ENCODE measurements around the gene ITLN1. TPM values are rescaled to one million over a fixed set of nuclear protein-coding genes. Genes with fewer than 3 reads are reported as not detected.
"Not testable (repeated sequence)": the region's sequence is repeated elsewhere in the genome, so short reads cannot be mapped to it uniquely, and the experiment has no call there.

ITLN1 gene
- total RNA-seq, 1 donor from 2014 or later = not detected

- DNase-seq (ENCODE audit: low spot score in 2 of 2) = no peak
- no peak for FAIRE-seq
Measured at GRCh38 chr1:160883581-160884513, 1.1 kb downstream of the ITLN1 start.

- FAIRE-seq (no peak), DNase-seq (ENCODE audit: low spot score in 2 of 2) (no peak)
Measured at GRCh38 chr1:160882582-160882981, 2.4 kb downstream of the ITLN1 start.

GRCh38 chr1:160881264-160881663 is 3.7 kb downstream of the ITLN1 start:
- not testable (repeated sequence) for DNase-seq (ENCODE audit: low spot score in 2 of 2); FAIRE-seq

GRCh38 chr1:160880216-160880615 is 4.8 kb downstream of the ITLN1 start:
- FAIRE-seq = no peak

GRCh38 chr1:160879056-160879455 is 5.9 kb downstream of the ITLN1 start:
- FAIRE-seq (no peak), DNase-seq (ENCODE audit: low spot score in 2 of 2) (no peak)

More at GRCh38 chr1:160880216-160880615, 4.8 kb downstream of the ITLN1 start:
- no peak for DNase-seq (ENCODE audit: low spot score in 2 of 2)

- FAIRE-seq (no peak), DNase-seq (ENCODE audit: low spot score in 2 of 2) (no peak)
Measured at GRCh38 chr1:160877221-160877620, 7.8 kb downstream of the ITLN1 start.

- no peak for FAIRE-seq
- DNase-seq (ENCODE audit: low spot score in 2 of 2) = no peak
Measured at GRCh38 chr1:160876311-160876710, 8.7 kb downstream of the ITLN1 start.

- not testable (repeated sequence) for FAIRE-seq; DNase-seq (ENCODE audit: low spot score in 2 of 2)
Measured at GRCh38 chr1:160875591-160875990, 9.4 kb downstream of the ITLN1 start.

- DNase-seq (ENCODE audit: low spot score in 2 of 2) (no peak), FAIRE-seq (no peak)
Measured at GRCh38 chr1:160874935-160875334, 10.0 kb downstream of the ITLN1 start.

- no peak for FAIRE-seq
Measured at GRCh38 chr1:160868141-160868540, 16.8 kb downstream of the ITLN1 start.

GRCh38 chr1:160867651-160868050 is 17.3 kb downstream of the ITLN1 start:
- DNase-seq (ENCODE audit: low spot score in 2 of 2); FAIRE-seq: not testable (repeated sequence)

More at GRCh38 chr1:160868141-160868540, 16.8 kb downstream of the ITLN1 start:
- DNase-seq (ENCODE audit: low spot score in 2 of 2) = no peak

GRCh38 chr1:160866695-160867260 is 18.2 kb downstream of the ITLN1 start:
- FAIRE-seq = no peak
- DNase-seq (ENCODE audit: low spot score in 2 of 2) = no peak

- FAIRE-seq = no peak
- DNase-seq (ENCODE audit: low spot score in 2 of 2) = no peak
Measured at GRCh38 chr1:160866001-160866694, 18.8 kb downstream of the ITLN1 start.

GRCh38 chr1:160865337-160865736 is 19.6 kb downstream of the ITLN1 start:
- DNase-seq (ENCODE audit: low spot score in 2 of 2) (no peak), FAIRE-seq (no peak)

- no peak for DNase-seq (ENCODE audit: low spot score in 2 of 2)
- FAIRE-seq = no peak
Measured at GRCh38 chr1:160864173-160864572, 20.8 kb downstream of the ITLN1 start.

GRCh38 chr1:160863774-160864131 is 21.2 kb downstream of the ITLN1 start:
- no peak for DNase-seq (ENCODE audit: low spot score in 2 of 2)
- no peak for FAIRE-seq

GRCh38 chr1:160863061-160863773 is 21.8 kb downstream of the ITLN1 start:
- FAIRE-seq = no peak
- no peak for DNase-seq (ENCODE audit: low spot score in 2 of 2)

GRCh38 chr1:160862203-160863060 is 22.5 kb downstream of the ITLN1 start, which contains the start of gene CD244:
Gene CD244 (minus strand): TSS chr1:160862887. CDS start chr1:160862677, 210 bp downstream.
- FAIRE-seq = no peak
- DNase-seq (ENCODE audit: low spot score in 2 of 2) = no peak

GRCh38 chr1:160860840-160861505 is 24.0 kb downstream of the ITLN1 start:
- DNase-seq (ENCODE audit: low spot score in 2 of 2) = no peak
- FAIRE-seq = no peak

All from frontal cortex (tissue), 4 donors.